ENCODE data around the gene MYMX. TPM values are rescaled to one million over a fixed set of nuclear protein-coding genes. Genes with fewer than 3 reads are reported as not detected.

The MYMX gene
- total RNA-seq, 1 experiment from 2014 or later: not detected

GRCh38 chr6:44255871-44256774 lies 39.4 kb downstream of the MYMX start (continued):
- no peak for TF ChIP-seq CBX3 (IDR thresholded peaks at IDR 0.05; ENCODE audit: low read depth)
- TF ChIP-seq EZH2 (IDR thresholded peaks at IDR 0.05): no peak
- no peak for TF ChIP-seq ZFX (IDR thresholded peaks at IDR 0.05)
- TF ChIP-seq ELF1 (IDR thresholded peaks at IDR 0.05; ENCODE audit: borderline replicate concordance, low read depth): no peak
- no peak for TF ChIP-seq TCF7L2 (IDR thresholded peaks at IDR 0.05; ENCODE audit: borderline replicate concordance, extremely low read depth, insufficient read depth, insufficient read length)
- TF ChIP-seq, protein P1, sequence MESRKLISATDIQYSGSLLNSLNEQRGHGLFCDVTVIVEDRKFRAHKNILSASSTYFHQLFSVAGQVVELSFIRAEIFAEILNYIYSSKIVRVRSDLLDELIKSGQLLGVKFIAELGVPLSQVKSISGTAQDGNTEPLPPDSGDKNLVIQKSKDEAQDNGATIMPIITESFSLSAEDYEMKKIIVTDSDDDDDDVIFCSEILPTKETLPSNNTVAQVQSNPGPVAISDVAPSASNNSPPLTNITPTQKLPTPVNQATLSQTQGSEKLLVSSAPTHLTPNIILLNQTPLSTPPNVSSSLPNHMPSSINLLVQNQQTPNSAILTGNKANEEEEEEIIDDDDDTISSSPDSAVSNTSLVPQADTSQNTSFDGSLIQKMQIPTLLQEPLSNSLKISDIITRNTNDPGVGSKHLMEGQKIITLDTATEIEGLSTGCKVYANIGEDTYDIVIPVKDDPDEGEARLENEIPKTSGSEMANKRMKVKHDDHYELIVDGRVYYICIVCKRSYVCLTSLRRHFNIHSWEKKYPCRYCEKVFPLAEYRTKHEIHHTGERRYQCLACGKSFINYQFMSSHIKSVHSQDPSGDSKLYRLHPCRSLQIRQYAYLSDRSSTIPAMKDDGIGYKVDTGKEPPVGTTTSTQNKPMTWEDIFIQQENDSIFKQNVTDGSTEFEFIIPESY (IDR thresholded peaks at IDR 0.05; ENCODE audit: extremely low read depth, insufficient replicate concordance, low read length): no peak
- TF ChIP-seq EZH2phosphoT487 (IDR thresholded peaks at IDR 0.05; ENCODE audit: borderline replicate concordance): no peak
- TF ChIP-seq, protein P2, sequence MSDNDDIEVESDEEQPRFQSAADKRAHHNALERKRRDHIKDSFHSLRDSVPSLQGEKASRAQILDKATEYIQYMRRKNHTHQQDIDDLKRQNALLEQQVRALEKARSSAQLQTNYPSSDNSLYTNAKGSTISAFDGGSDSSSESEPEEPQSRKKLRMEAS (IDR thresholded peaks at IDR 0.05): no peak

- Histone ChIP-seq H4K20me1 (ENCODE audit: insufficient read depth) (peaks cover 26% of the 10 kb centered on the region; the same call in 1 of the 2 replicates), H3K9me2 (ENCODE audit: insufficient read depth) (no peaks in the 10 kb centered on the region), H3K36me3 (ENCODE audit: control insufficient read depth in 1 of 2, insufficient read depth in 2 of 2, low read length in 2 of 2) (peaks cover 23 to 35% of the 10 kb centered on the region in 2 experiments; a peak in 3 of 4 replicates), H3K27ac (ENCODE audit: low read depth, low read length) (peak overlapping the region; percentile 95), H3K79me2 (ENCODE audit: insufficient read depth, low read length) (peaks cover 27% of the 10 kb centered on the region), H3K4me1 (ENCODE audit: control insufficient read depth in 1 of 2, insufficient read depth in 2 of 2, low read length in 2 of 2) (peaks cover 2 to 23% of the 10 kb centered on the region in 2 experiments; a peak in 3 of 4 replicates), H3K9me3 (ENCODE audit: control insufficient read depth in 1 of 2, insufficient read depth in 1 of 2, low read depth in 1 of 2, low read length in 2 of 2) (no peaks in the 10 kb centered on the region), H2AFZ (ENCODE audit: low read depth, low read length, poor library complexity, severe bottlenecking) (no peak overlapping the region), H3K4me2 (ENCODE audit: low read length) (peak overlapping the region; percentile 99), H3K27me3 (ENCODE audit: insufficient read depth, low read length) (no peaks in the 10 kb centered on the region), H3K4me3 (replicated peaks in 1 of 2; ENCODE audit: low read depth in 1 of 2, low read length in 2 of 2) (peak overlapping the region; percentile 59 to 92), H3K9ac (ENCODE audit: low read length) (peak overlapping the region; percentile 93)
- no TSS peak for BruUV-seq (replicated peaks)
- TF ChIP-seq ELF1 (IDR thresholded peaks at IDR 0.05; ENCODE audit: borderline replicate concordance, low read depth) (no peak), EZH2phosphoT487 (IDR thresholded peaks at IDR 0.05; ENCODE audit: borderline replicate concordance) (no peak)
- no peak for DNase-seq (ENCODE audit: low read depth, low spot score)
- ChIA-PET CTCF (interaction anchor here (0.6 to 2.0 kb wide), 11 partner anchors 10 to 160 kb away, joined by 3 to 16 read pairs (median 4); partner anchors contain the start of genes AARS2 and HSP90AB1), POLR2A (interaction anchor here (0.6 to 3.4 kb wide), 7 partner anchors 8 to 84 kb away, joined by 3 to 74 read pairs (median 4); partner anchors contain the start of genes HSP90AB1 and SLC29A1), RAD21 (ENCODE audit: low non-redundant PET in 1 of 2, low total read pairs in 2 of 2, uncharacterized antibody in 2 of 2, unreplicated experiment in 2 of 2) (interaction anchor here in 1 of 2 experiments (0.8 to 0.9 kb wide), 2 partner anchors 11 to 84 kb away, joined by 3 read pairs; no protein-coding TSS in a partner anchor)
- ATAC-seq: no peak
- intact Hi-C loops (cut with micrococcal nuclease): loop anchor here (2.0 kb wide), 1 partner anchor 84 kb away; no protein-coding TSS in a partner anchor
These were observed 40.0 kb downstream of the MYMX start for GRCh38 chr6:44256775-44257024.
